Ishikawa (cell line): Measurements from ENCODE around the gene FXR2.

Source experiments
- CEBPB ChIP-seq: IDR thresholded peaks from 2 replicates; pipeline ENCODE4 v1.6.1; 2012
- CREB1 ChIP-seq: IDR thresholded peaks from 2 replicates; pipeline ENCODE4 v1.6.1; 2012; ENCODE audit warnings: low read depth
- EGR1 ChIP-seq: IDR thresholded peaks from 2 replicates; pipeline ENCODE4 v1.6.1; 2012
- EP300 ChIP-seq: IDR thresholded peaks from 2 replicates; pipeline ENCODE4 v1.6.1; 2012; ENCODE audit warnings: borderline replicate concordance
- FOXM1 ChIP-seq: IDR thresholded peaks from 2 replicates; pipeline ENCODE4 v1.6.1; 2012; ENCODE audit warnings: low read depth, borderline replicate concordance
- NFIC ChIP-seq: IDR thresholded peaks from 2 replicates; pipeline ENCODE4 v1.6.1; 2012
- RAD21 ChIP-seq: IDR thresholded peaks from 2 replicates; pipeline ENCODE4 v1.6.1; 2012; ENCODE audit warnings: low read depth
- TAF1 ChIP-seq: IDR thresholded peaks from 2 replicates; pipeline ENCODE4 v1.6.1; 2012; ENCODE audit warnings: low read depth, mild to moderate bottlenecking
- TCF12 ChIP-seq: IDR thresholded peaks from 2 replicates; pipeline ENCODE4 v1.6.1; 2012; ENCODE audit warnings: low read depth
- TEAD4 ChIP-seq: IDR thresholded peaks from 2 replicates; pipeline ENCODE4 v1.6.1; 2012
- USF1 ChIP-seq: IDR thresholded peaks from 2 replicates; pipeline ENCODE4 v1.6.1; 2012
- YY1 ChIP-seq: IDR thresholded peaks from 2 replicates; pipeline ENCODE4 v1.6.1; 2012; ENCODE audit warnings: low read depth
- ZBTB7A ChIP-seq: IDR thresholded peaks from 2 replicates; pipeline ENCODE4 v1.6.1; 2012; ENCODE audit warnings: low read depth
- TF ChIP-seq, protein P1 (sequence below): IDR thresholded peaks from 2 replicates; pipeline ENCODE4 v1.6.1; 2012; ENCODE audit warnings: low read depth, mild to moderate bottlenecking
- TF ChIP-seq, protein P2 (sequence below): IDR thresholded peaks from 2 replicates; pipeline ENCODE4 v1.6.1; 2012

FXR2 gene

GRCh38 chr17:7588553-7589203, 26.0 kb downstream of the FXR2 start:
- TF ChIP-seq CEBPB, result no peak
- TF ChIP-seq, protein P1, sequence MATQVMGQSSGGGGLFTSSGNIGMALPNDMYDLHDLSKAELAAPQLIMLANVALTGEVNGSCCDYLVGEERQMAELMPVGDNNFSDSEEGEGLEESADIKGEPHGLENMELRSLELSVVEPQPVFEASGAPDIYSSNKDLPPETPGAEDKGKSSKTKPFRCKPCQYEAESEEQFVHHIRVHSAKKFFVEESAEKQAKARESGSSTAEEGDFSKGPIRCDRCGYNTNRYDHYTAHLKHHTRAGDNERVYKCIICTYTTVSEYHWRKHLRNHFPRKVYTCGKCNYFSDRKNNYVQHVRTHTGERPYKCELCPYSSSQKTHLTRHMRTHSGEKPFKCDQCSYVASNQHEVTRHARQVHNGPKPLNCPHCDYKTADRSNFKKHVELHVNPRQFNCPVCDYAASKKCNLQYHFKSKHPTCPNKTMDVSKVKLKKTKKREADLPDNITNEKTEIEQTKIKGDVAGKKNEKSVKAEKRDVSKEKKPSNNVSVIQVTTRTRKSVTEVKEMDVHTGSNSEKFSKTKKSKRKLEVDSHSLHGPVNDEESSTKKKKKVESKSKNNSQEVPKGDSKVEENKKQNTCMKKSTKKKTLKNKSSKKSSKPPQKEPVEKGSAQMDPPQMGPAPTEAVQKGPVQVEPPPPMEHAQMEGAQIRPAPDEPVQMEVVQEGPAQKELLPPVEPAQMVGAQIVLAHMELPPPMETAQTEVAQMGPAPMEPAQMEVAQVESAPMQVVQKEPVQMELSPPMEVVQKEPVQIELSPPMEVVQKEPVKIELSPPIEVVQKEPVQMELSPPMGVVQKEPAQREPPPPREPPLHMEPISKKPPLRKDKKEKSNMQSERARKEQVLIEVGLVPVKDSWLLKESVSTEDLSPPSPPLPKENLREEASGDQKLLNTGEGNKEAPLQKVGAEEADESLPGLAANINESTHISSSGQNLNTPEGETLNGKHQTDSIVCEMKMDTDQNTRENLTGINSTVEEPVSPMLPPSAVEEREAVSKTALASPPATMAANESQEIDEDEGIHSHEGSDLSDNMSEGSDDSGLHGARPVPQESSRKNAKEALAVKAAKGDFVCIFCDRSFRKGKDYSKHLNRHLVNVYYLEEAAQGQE, result no peak
- TF ChIP-seq FOXM1, result no peak
- TF ChIP-seq EGR1, result no peak
- no peak for TF ChIP-seq YY1
- no peak for TF ChIP-seq EP300
- TF ChIP-seq USF1, result no peak

- no peak for TF ChIP-seq TCF12
- no peak for TF ChIP-seq NFIC
- TF ChIP-seq FOXM1, result no peak
- no peak for TF ChIP-seq ZBTB7A
- TF ChIP-seq, protein P2, sequence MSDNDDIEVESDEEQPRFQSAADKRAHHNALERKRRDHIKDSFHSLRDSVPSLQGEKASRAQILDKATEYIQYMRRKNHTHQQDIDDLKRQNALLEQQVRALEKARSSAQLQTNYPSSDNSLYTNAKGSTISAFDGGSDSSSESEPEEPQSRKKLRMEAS, result no peak
- no peak for TF ChIP-seq TAF1
- no peak for TF ChIP-seq TEAD4
- no peak for TF ChIP-seq USF1
- TF ChIP-seq EGR1, result no peak
- TF ChIP-seq, protein P1, result no peak
- TF ChIP-seq CEBPB, result no peak
- no peak for TF ChIP-seq YY1
- TF ChIP-seq CREB1, result no peak
- no peak for TF ChIP-seq EP300
- no peak for TF ChIP-seq RAD21
These were observed 27.1 kb downstream of the FXR2 start for GRCh38 chr17:7587420-7588151.

DNA sequence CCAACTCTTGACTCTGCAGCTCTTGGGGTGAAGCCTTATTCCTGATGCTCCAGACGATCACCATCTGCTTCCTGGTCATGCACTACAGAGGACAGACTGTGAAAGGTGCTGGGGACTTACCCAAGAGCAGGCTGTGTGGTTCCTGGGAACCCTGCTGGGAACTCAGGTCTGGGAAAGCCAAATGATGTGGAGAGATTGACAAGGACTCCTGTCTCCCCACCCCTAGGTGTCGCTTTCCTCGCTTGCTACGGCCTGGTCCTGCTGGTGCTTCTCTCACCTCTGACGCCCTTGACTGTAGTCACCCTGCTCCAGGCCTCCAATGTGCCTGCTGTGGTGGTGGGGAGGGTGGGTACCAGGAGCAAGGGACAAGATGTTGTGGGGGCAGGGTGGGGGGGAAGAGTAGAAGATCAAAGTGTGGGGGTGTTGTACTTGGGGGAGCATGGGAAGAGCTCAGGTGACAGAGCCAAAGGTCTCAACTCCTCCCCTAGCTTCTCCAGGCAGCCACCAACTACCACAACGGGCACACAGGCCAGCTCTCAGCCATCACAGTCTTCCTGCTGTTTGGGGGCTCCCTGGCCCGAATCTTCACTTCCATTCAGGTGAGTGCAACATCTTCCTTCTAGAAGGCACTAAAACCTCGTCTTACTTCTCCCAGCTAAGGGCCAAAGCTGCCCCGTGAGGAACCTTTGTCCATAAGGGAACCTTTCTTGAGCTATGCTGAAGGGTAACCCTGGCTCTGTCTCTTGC, 27.9 kb downstream of the FXR2 start:
- TF ChIP-seq FOXM1 (no peak), YY1 (no peak), CEBPB (no peak), USF1 (no peak), ZBTB7A (no peak), NFIC (no peak), RAD21 (peak; percentile 25; the same call in 1 of the 2 replicates), CREB1 (no peak), TEAD4 (no peak)

DNA sequence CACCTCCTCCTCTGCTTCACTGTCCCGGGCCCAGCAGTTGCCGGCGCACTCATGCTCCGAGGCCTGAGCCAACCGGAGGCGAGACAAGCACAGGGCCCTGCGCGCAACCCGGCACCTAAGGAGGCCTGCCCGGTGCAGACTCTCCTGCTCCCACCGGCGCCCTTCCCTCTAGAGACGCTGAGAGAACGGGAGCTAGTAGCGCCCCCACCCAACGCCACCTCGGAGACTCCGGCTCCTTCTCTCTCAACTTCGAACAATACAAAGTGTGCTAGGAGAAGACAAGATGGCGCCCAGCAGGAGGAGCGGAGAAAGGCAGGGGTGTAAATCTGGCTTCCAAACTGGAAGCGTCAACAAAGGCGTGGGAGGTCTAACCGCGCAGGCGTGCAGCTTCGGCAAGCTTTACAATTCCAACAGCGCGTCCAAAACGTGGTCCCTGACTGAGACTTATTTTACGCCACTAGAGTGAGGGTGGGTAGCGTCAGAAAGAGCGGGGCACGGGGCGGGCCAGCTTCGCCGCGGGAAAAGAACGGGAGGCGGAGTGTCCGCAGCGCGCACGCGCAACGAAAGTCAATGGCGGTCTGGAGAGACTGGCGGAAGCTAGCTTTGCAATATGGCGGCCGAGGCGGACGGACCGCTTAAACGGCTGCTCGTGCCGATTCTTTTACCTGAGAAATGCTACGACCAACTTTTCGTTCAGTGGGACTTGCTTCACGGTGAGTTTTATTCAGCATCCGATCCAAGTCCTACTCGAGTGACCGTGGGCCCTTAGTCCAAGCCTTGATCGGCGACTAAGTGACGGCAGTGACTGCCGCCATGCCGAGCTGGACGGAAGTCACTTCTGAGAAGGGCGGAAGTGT, 31.2 kb downstream of the FXR2 start, which contains the start of gene MPDU1:
Gene MPDU1, plus strand, starts transcription at position 600 of the 857 bp plus-strand sequence. Its CDS starts 11 bp downstream, at position 611.
- peak; percentile 96 for TF ChIP-seq YY1
- no peak for TF ChIP-seq RAD21
- TF ChIP-seq, protein P1, result no peak
- peak; percentile 95 for TF ChIP-seq TAF1
- peak; percentile 70 for TF ChIP-seq EGR1
- TF ChIP-seq, protein P2, result peak; percentile 99
- TF ChIP-seq CREB1, result no peak; the same call in 1 of the 2 replicates
- no peak; the same call in 1 of the 2 replicates for TF ChIP-seq TEAD4
- 0 out of 2 replicates have a peak, but pooled peaks have one; percentile 3 for TF ChIP-seq USF1
